Erythroblast (primary cell): ENCODE data around the gene PIGU.
A peak's percentile ranks its signal among the peaks of the same experiment; 100 is the strongest.

Experiments
- DNase-seq, 2 experiments: peaks; one replicate each; lab custom pipeline; 2025; lab: John Stamatoyannopoulos, UW
- GATA1 ChIP-seq: IDR thresholded peaks from 2 replicates; pipeline ENCODE4 v1.6.1; 2011; ENCODE audit warnings: low read depth, mild to moderate bottlenecking, control low read depth, low read length, moderate library complexity
- POLR2A ChIP-seq: IDR thresholded peaks from 2 replicates; pipeline ENCODE4 v1.6.1; 2011; ENCODE audit warnings: mild to moderate bottlenecking, low read length

Gene PIGU

DNA sequence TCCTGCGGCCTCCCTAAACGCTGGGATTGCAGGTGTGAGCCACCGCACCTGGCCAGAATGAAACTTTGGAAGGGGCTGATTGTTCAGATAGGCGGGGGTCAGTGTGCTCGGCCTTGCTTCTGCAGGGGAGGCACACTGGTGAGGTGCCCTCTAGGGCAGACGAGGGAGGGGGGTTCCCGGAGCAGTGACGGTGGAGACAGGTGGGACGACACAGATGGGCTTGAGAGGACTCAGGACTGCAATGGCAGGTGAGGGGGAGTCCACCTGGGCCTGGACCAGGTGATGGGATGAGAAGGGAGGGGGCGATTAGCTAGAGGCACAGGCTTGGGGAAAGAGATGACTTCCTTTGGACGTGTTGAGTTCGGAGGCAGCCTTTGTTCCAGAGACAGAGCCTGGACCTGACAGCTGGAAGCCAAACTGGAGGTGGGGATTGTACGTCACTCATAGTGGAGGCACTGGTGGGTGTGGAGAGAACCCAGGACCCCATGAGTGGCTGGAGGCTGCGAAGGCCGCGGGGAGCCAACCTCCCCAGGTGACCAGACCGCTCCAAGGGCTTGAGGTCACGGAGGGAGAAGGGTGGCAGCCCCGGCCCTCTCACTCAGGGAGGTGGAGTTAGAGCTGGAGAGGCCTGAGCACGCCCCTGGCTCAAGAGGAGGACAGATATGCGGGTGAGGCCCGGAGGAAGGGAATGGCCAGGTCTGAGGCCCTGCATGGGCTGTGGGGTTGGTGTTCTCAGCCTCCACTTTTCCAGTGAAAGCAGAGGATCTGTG lies 128.9 kb downstream of the PIGU start:
- no peak for TF ChIP-seq GATA1
- TF ChIP-seq POLR2A: no peak
- DNase-seq: no peak

- no peak for DNase-seq
- no peak for TF ChIP-seq POLR2A
Observed at GRCh38 chr20:34546751-34547181, 130.1 kb downstream of the PIGU start.

GRCh38 chr20:34544109-34544796 lies 132.6 kb downstream of the PIGU start:
- TF ChIP-seq POLR2A (no peak), GATA1 (no peak)
- peak in 1 of 2 experiments; percentile 42 for DNase-seq

GRCh38 chr20:34543463-34544056 lies 133.3 kb downstream of the PIGU start:
- no peak for DNase-seq

DNA sequence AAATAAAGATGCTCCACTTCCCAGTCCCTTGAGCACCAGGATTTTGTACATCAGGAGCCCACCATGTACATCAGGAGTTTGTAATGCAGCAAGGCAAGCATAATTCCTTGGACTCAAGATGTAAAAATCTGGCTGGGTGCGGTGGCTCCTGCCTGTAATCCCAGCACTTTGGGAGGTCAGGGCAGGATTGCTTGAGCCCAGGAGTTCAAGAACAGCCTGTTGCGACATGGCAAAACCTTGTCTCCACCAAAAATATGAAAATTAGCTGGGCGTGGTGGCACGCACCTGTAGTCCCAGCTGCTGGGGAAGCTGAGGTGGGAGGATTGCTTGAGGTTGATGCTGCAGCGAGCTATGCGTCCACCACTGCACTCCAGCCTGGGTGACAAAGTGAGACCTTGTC lies 134.5 kb downstream of the PIGU start:
- TF ChIP-seq GATA1: no peak
- DNase-seq: no peak

More at GRCh38 chr20:34543463-34544056, 133.3 kb downstream of the PIGU start:
- TF ChIP-seq GATA1: no peak
- TF ChIP-seq POLR2A: no peak

GRCh38 chr20:34541917-34542316 lies 135.0 kb downstream of the PIGU start:
- TF ChIP-seq GATA1 (no peak), POLR2A (no peak)
- DNase-seq: no peak

- no peak for DNase-seq
- TF ChIP-seq POLR2A (no peak), GATA1 (no peak)
Observed at GRCh38 chr20:34541264-34541901, 135.5 kb downstream of the PIGU start.

DNA sequence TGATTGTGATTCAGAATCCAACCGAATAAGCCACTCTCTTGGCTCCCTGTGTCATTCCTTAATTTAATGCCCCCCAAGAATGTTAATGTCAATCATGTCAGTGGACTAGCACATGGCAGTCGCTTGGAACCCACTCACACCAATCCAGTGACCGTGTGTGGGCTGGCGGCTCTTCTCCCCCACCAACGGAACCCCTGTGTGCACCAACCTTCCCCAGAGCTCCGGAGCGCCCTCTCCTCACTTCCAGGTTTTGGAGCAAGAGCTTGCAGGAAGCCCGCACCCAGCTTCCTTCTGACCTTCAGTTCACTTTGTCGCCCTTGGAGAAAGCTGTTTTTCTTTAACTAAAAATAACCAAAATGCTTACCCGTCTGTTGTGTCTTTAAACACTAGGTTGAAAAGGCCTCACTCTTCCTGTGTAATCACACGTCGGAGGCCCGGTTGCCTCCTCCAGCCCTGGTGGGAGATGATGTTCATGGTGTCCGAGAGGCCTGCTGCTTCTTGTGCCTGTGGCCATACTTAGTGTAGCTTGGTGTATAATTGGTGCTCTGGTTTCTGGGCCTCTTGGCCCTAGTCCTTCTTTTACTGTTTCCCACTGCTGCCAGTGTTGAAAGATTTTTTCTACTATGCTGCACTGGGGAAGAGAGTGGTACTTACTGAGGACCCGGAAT lies 136.2 kb downstream of the PIGU start:
- TF ChIP-seq GATA1: no peak
- no peak for TF ChIP-seq POLR2A
- no peak for DNase-seq

GRCh38 chr20:34539756-34540155 lies 137.1 kb downstream of the PIGU start:
- TF ChIP-seq POLR2A: no peak
- TF ChIP-seq GATA1: no peak
- no peak for DNase-seq

DNA sequence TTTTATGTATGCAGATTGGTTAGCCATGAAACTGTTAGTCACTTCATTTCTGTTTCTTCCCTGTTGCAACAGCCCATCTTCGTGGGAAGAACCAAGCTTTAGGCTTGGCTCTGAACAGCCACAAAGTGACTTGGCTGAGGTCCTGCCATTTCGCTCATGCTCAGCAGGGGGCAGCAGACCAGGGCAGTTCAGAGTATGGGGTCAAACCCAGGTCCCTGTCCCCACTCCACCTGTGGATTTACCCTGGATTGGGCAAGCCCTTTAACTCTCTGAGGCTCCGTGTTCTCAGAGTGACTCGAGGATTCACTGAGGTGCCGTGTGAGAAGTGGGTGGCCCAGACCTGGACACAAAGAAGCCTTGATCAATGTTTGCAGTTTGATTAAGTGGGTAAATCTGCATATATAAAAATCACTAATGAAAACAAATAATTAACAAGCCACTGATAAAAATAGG lies 138.2 kb downstream of the PIGU start:
- peak; percentile 67 to 84 for DNase-seq
- TF ChIP-seq POLR2A (no peak), GATA1 (no peak)

DNA sequence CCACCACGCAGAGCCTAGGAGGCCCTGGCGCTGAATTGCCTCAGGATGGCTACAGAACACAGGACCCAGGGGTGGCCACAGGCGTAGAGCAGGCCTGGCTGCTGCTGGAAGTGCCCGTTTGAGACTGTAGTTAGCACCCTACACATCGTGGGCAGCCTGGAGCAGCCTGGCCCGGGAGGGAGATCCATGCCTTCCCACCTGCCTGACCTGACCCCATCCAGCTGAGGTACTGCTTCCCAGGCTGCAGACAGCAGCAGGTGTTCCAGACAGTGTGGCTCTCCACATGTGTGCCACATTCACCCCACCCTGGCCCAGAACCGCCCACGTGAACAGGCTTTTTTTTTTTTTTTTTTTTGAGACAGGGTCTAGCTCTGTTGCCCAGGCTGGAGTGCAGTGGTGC lies 139.2 kb downstream of the PIGU start:
- TF ChIP-seq POLR2A: no peak
- no peak for TF ChIP-seq GATA1
- no peak for DNase-seq

GRCh38 chr20:34536798-34537394 lies 140.0 kb downstream of the PIGU start:
- TF ChIP-seq GATA1: no peak
- TF ChIP-seq POLR2A: no peak
- peak; percentile 73 to 82 for DNase-seq

GRCh38 chr20:34535857-34536256 lies 141.0 kb downstream of the PIGU start:
- TF ChIP-seq GATA1 (no peak), POLR2A (no peak)
- no peak for DNase-seq
